Esophagus muscularis mucosa (tissue), 4 donors: ENCODE results near the gene DPYSL4.

ENCODE experiments used
- CTCF ChIP-seq, 3 experiments: fragments of 200-600 bp in 2 of 3; fragments of 450-650 bp in 1 of 3; sonication (generic) in 2 of 3; IDR thresholded peaks; one replicate each; pipeline ENCODE4 v1.5.1; 2017 to 2019; ENCODE audit warnings: antibody characterized with exemption in 3 of 3, mild to moderate bottlenecking in 2 of 3, moderate library complexity in 1 of 3
- EP300 ChIP-seq: sonication (generic); formaldehyde crosslinking; IDR thresholded peaks from one replicate; pipeline ENCODE4 v1.6.1; 2017; ENCODE audit warnings: antibody characterized with exemption
- POLR2A ChIP-seq: fragments of 450-650 bp; IDR thresholded peaks from one replicate; pipeline ENCODE4 v1.6.1; 2017; ENCODE audit warnings: antibody characterized with exemption, moderate library complexity, mild to moderate bottlenecking, low read depth
- POLR2AphosphoS5 ChIP-seq, 2 donors: sonication (generic); formaldehyde crosslinking; IDR thresholded peaks; one replicate each; pipeline ENCODE4 v1.6.1; 2017; ENCODE audit warnings: antibody characterized with exemption in 2 of 2

GRCh38 chr10:132248455-132249225, 61.9 kb downstream of the DPYSL4 start:
- TF ChIP-seq POLR2A (no peak), CTCF (IDR thresholded peaks at IDR 0.05) (no peak), EP300 (no peak), POLR2AphosphoS5 (IDR thresholded peaks at IDR 0.05) (no peak)
